Ishikawa (cell line): ENCODE results near the gene GRB10.

Source experiments
- CEBPB ChIP-seq: IDR thresholded peaks from 2 replicates; pipeline ENCODE4 v1.6.1; 2012
- CREB1 ChIP-seq: IDR thresholded peaks from 2 replicates; pipeline ENCODE4 v1.6.1; 2012; ENCODE audit warnings: low read depth
- EGR1 ChIP-seq: IDR thresholded peaks from 2 replicates; pipeline ENCODE4 v1.6.1; 2012
- EP300 ChIP-seq: IDR thresholded peaks from 2 replicates; pipeline ENCODE4 v1.6.1; 2012; ENCODE audit warnings: borderline replicate concordance
- FOXM1 ChIP-seq: IDR thresholded peaks from 2 replicates; pipeline ENCODE4 v1.6.1; 2012; ENCODE audit warnings: low read depth, borderline replicate concordance
- MAX ChIP-seq: IDR thresholded peaks from 2 replicates; pipeline ENCODE4 v1.6.1; 2012
- NFIC ChIP-seq: IDR thresholded peaks from 2 replicates; pipeline ENCODE4 v1.6.1; 2012
- RAD21 ChIP-seq: IDR thresholded peaks from 2 replicates; pipeline ENCODE4 v1.6.1; 2012; ENCODE audit warnings: low read depth
- REST ChIP-seq: IDR thresholded peaks from 2 replicates; pipeline ENCODE4 v1.6.1; 2012; ENCODE audit warnings: low read depth, mild to moderate bottlenecking
- TAF1 ChIP-seq: IDR thresholded peaks from 2 replicates; pipeline ENCODE4 v1.6.1; 2012; ENCODE audit warnings: low read depth, mild to moderate bottlenecking
- TCF12 ChIP-seq: IDR thresholded peaks from 2 replicates; pipeline ENCODE4 v1.6.1; 2012; ENCODE audit warnings: low read depth
- TEAD4 ChIP-seq: IDR thresholded peaks from 2 replicates; pipeline ENCODE4 v1.6.1; 2012
- USF1 ChIP-seq: IDR thresholded peaks from 2 replicates; pipeline ENCODE4 v1.6.1; 2012
- YY1 ChIP-seq: IDR thresholded peaks from 2 replicates; pipeline ENCODE4 v1.6.1; 2012; ENCODE audit warnings: low read depth
- ZBTB7A ChIP-seq: IDR thresholded peaks from 2 replicates; pipeline ENCODE4 v1.6.1; 2012; ENCODE audit warnings: low read depth

GRB10 gene

GRCh38 chr7:50672045-50672444 is 110.7 kb downstream of the GRB10 start:
- TF ChIP-seq RAD21 (no peak), ZBTB7A (no peak), NFIC (no peak), REST (no peak), TCF12 (no peak), MAX (no peak), CREB1 (no peak), TEAD4 (no peak), EP300 (no peak), TAF1 (no peak), EGR1 (no peak), FOXM1 (no peak), USF1 (no peak), YY1 (no peak), CEBPB (no peak)

GRCh38 chr7:50671386-50671785 is 111.3 kb downstream of the GRB10 start:
- TF ChIP-seq CREB1 (no peak), NFIC (no peak), MAX (no peak), ZBTB7A (no peak), TAF1 (no peak), FOXM1 (no peak), TEAD4 (no peak), REST (no peak), RAD21 (no peak), YY1 (no peak), EGR1 (no peak), EP300 (no peak), TCF12 (no peak), USF1 (no peak), CEBPB (no peak)

GRCh38 chr7:50669890-50670289 is 112.8 kb downstream of the GRB10 start:
- no peak for TF ChIP-seq YY1
- TF ChIP-seq FOXM1: no peak
- TF ChIP-seq EGR1: no peak
- no peak for TF ChIP-seq TCF12
- TF ChIP-seq TAF1: no peak
- TF ChIP-seq MAX: no peak
- no peak for TF ChIP-seq ZBTB7A
- TF ChIP-seq USF1: no peak
- TF ChIP-seq CEBPB: no peak
- TF ChIP-seq CREB1: no peak
- TF ChIP-seq TEAD4: no peak
- TF ChIP-seq RAD21: no peak
- no peak for TF ChIP-seq EP300
- TF ChIP-seq NFIC: no peak
- TF ChIP-seq REST: no peak
